GM23338 (cell line): ENCODE results near the gene TMEM163. TPM values are rescaled to one million over a fixed set of nuclear protein-coding genes. Genes with fewer than 3 reads are reported as not detected.

ENCODE experiments used
- ATAC-seq: fragments of 200-7000 bp; cut with Tn5 transposase; 3 replicates; pipeline ENCODE4 v1.9.1; 2020
- DNase-seq: peaks from one replicate; pipeline ENCODE4 v3.0.0-alpha.2; 2015; ENCODE audit warnings: low spot score
- H2AFZ ChIP-seq: fragments of 200-600 bp; sonication (generic); 2 replicates; pipeline ENCODE4 v1.8.0; 2016; ENCODE audit warnings: antibody characterized with exemption, mild to moderate bottlenecking, moderate library complexity
- H3F3A ChIP-seq: fragments of 200-600 bp; sonication (generic); replicated peaks from 2 replicates; pipeline ENCODE4 v1.8.0; 2017; ENCODE audit warnings: antibody characterized with exemption, mixed run types, low read depth
- H3K27ac ChIP-seq: fragments of 200-600 bp; sonication (generic); 2 replicates; pipeline ENCODE4 v1.6.1; 2016; ENCODE audit warnings: low read depth
- H3K27me3 ChIP-seq: fragments of 200-600 bp; sonication (generic); 2 replicates; pipeline ENCODE4 v1.8.0; 2016; ENCODE audit warnings: mild to moderate bottlenecking, mixed run types, moderate library complexity; ENCODE audit not compliant: insufficient read depth
- H3K36me3 ChIP-seq: fragments of 200-600 bp; sonication (generic); 2 replicates; pipeline ENCODE4 v1.8.0; 2016; ENCODE audit warnings: mild to moderate bottlenecking; ENCODE audit not compliant: insufficient read depth
- H3K4me1 ChIP-seq: fragments of 200-600 bp; sonication (generic); 2 replicates; pipeline ENCODE4 v1.8.0; 2016; ENCODE audit warnings: mild to moderate bottlenecking, moderate library complexity; ENCODE audit not compliant: insufficient read depth
- H3K4me2 ChIP-seq: fragments of 200-600 bp; sonication (generic); 2 replicates; pipeline ENCODE4 v1.7.1; 2017; ENCODE audit warnings: mixed run types
- H3K4me3 ChIP-seq: fragments of 200-600 bp; sonication (generic); 2 replicates; pipeline ENCODE4 v1.6.1; 2016; ENCODE audit warnings: mixed run types
- H3K79me2 ChIP-seq: fragments of 200-600 bp; sonication (generic); replicated peaks from 2 replicates; pipeline ENCODE4 v1.8.0; 2017; ENCODE audit warnings: mild to moderate bottlenecking; ENCODE audit not compliant: insufficient read depth
- H3K9me2 ChIP-seq: fragments of 200-600 bp; sonication (generic); 2 replicates; pipeline ENCODE4 v1.8.0; 2017; ENCODE audit not compliant: insufficient read depth
- H4K20me1 ChIP-seq: fragments of 200-600 bp; sonication (generic); replicated peaks from 2 replicates; pipeline ENCODE4 v1.8.0; 2017; ENCODE audit warnings: mild to moderate bottlenecking; ENCODE audit not compliant: insufficient read depth
- H3K27ac Mint-ChIP-seq: 2 replicates; pipeline ENCODE4 v1.8.0; 2020; ENCODE audit warnings: inconsistent platforms, mild to moderate bottlenecking, moderate library complexity, mixed read lengths
- H3K27me3 Mint-ChIP-seq: 3 replicates; pipeline ENCODE4 v1.8.0; 2022; ENCODE audit warnings: low read depth, mild to moderate bottlenecking, moderate library complexity, mixed read lengths, inconsistent platforms; ENCODE audit not compliant: insufficient read depth, poor library complexity
- H3K36me3 Mint-ChIP-seq: 3 replicates; pipeline ENCODE4 v1.8.0; 2021; ENCODE audit warnings: low read depth, mild to moderate bottlenecking, inconsistent platforms, moderate library complexity, mixed read lengths
- H3K4me1 Mint-ChIP-seq: 3 replicates; pipeline ENCODE4 v1.8.0; 2020; ENCODE audit warnings: mild to moderate bottlenecking, inconsistent platforms, mixed read lengths
- H3K4me3 Mint-ChIP-seq: 3 replicates; pipeline ENCODE4 v1.8.0; 2021; ENCODE audit warnings: moderate library complexity, mild to moderate bottlenecking, inconsistent platforms, mixed read lengths
- H3K9me3 Mint-ChIP-seq: 3 replicates; pipeline ENCODE4 v1.8.0; 2020; ENCODE audit warnings: moderate library complexity, mild to moderate bottlenecking, inconsistent platforms, mixed read lengths
- CREB1 ChIP-seq: fragments of 250-450 bp; sonication (Bioruptor Pico); IDR thresholded peaks from 2 replicates; pipeline ENCODE4 v1.5.0; 2020; ENCODE audit warnings: low read depth, mild to moderate bottlenecking, moderate library complexity
- EZH2 ChIP-seq: fragments of 200-600 bp; sonication (generic); IDR thresholded peaks from one replicate; pipeline ENCODE4 v1.8.0; 2017; ENCODE audit warnings: antibody characterized with exemption, mild to moderate bottlenecking, low read depth; ENCODE audit not compliant: unreplicated experiment
- EZH2phosphoT487 ChIP-seq: fragments of 200-600 bp; sonication (generic); IDR thresholded peaks from one replicate; pipeline ENCODE4 v1.8.1; 2018; ENCODE audit warnings: antibody characterized with exemption; ENCODE audit not compliant: unreplicated experiment
- NANOG ChIP-seq: IDR thresholded peaks from 2 replicates; pipeline ENCODE4 v1.6.1; 2016; ENCODE audit warnings: antibody characterized with exemption, borderline replicate concordance
- POLR2AphosphoS5 ChIP-seq: IDR thresholded peaks from 2 replicates; pipeline ENCODE4 v1.6.1; 2016; ENCODE audit warnings: antibody characterized with exemption, low read depth
- STAT1 ChIP-seq: IDR thresholded peaks from one replicate; pipeline ENCODE4 v1.6.1; 2016; ENCODE audit warnings: antibody characterized with exemption; ENCODE audit not compliant: unreplicated experiment
- ZNF114 ChIP-seq: fragments of 250-450 bp; sonication (Bioruptor Pico); IDR thresholded peaks from 2 replicates; pipeline ENCODE4 v1.5.0; 2020; ENCODE audit warnings: mild to moderate bottlenecking, moderate library complexity
- ZNF331 ChIP-seq: fragments of 250-450 bp; sonication (Bioruptor Pico); IDR thresholded peaks from 2 replicates; pipeline ENCODE4 v1.5.0; 2020; ENCODE audit warnings: low read depth, mild to moderate bottlenecking, moderate library complexity
- polyA plus RNA-seq: library from polyadenylated mRNA; unstranded; fragments of >200 nt; fragmentation: Nextera tagmentation; extraction: Ambion mirVana; gene quantifications from 2 replicates; pipeline ENCODE4 v1.2.1, GENCODE V29; 2016
- total RNA-seq: library from RNA; depleted of rRNA; stranded (reverse); fragments of >200 nt; shearing (Covaris generic); gene quantifications from 2 replicates; pipeline ENCODE4 v1.2.3, GENCODE V29; 2014
- TF ChIP-seq, protein P1 (sequence below): fragments of 250-450 bp; sonication (Bioruptor Pico); IDR thresholded peaks from 2 replicates; pipeline ENCODE4 v1.5.0; 2020; ENCODE audit warnings: mild to moderate bottlenecking, moderate library complexity
- TF ChIP-seq, protein P2 (sequence below): IDR thresholded peaks from 2 replicates; pipeline ENCODE4 v1.6.1; 2016; ENCODE audit warnings: antibody characterized with exemption

TMEM163 gene
- total and polyA plus RNA-seq, 2 experiments from 2014 or later, result 1.1 to 1.8 TPM

DNA sequence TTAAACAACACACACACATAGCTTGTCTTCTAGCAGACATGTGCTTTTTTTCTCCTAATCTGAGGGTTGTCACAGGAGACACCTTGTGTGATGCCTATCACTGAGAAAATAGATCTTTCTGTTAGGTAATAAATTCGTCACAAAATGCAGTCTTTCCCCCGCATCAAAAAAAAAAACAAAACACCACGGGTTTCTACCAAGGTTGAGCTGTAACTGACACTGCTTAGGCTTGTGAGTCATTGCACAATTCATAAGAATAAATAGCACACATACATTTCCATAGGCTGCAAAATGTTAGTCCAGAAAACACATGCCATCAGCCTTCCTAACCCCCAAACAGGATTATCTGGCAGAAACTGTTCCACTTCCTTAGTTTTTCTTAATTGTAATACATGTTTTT lies 6.5 kb downstream of the TMEM163 start:
- H2AFZ ChIP-seq, result no peak overlapping the region
- no peak for DNase-seq
- H3K79me2 ChIP-seq, result no peaks in the 10 kb centered on the region
- H3K4me2 ChIP-seq, result peak overlapping the region; percentile 52
- H3F3A ChIP-seq, result no peaks in the 10 kb centered on the region
- no peak overlapping the region for H3K27ac ChIP-seq
- no peak overlapping the region for H3K4me3 ChIP-seq
- Mint-ChIP-seq H3K27ac (no peak overlapping the region), H3K4me3 (no peak overlapping the region), H3K4me1 (peaks cover 32% of the 10 kb centered on the region), H3K27me3 (peaks cover 12% of the 10 kb centered on the region), H3K36me3 (peaks cover 3% of the 10 kb centered on the region; the same call in 2 of the 3 replicates), H3K9me3 (peaks cover 2% of the 10 kb centered on the region; the same call in 1 of the 3 replicates)
- H3K9me2 ChIP-seq, result no peaks in the 10 kb centered on the region
- peaks cover 26% of the 10 kb centered on the region for H3K27me3 ChIP-seq
- H3K36me3 ChIP-seq, result no peaks in the 10 kb centered on the region
- no peak for ATAC-seq
- no peak for TF ChIP-seq STAT1
- no peak for TF ChIP-seq ZNF114 (CRISPR knock-in tag)
- TF ChIP-seq, protein P1, sequence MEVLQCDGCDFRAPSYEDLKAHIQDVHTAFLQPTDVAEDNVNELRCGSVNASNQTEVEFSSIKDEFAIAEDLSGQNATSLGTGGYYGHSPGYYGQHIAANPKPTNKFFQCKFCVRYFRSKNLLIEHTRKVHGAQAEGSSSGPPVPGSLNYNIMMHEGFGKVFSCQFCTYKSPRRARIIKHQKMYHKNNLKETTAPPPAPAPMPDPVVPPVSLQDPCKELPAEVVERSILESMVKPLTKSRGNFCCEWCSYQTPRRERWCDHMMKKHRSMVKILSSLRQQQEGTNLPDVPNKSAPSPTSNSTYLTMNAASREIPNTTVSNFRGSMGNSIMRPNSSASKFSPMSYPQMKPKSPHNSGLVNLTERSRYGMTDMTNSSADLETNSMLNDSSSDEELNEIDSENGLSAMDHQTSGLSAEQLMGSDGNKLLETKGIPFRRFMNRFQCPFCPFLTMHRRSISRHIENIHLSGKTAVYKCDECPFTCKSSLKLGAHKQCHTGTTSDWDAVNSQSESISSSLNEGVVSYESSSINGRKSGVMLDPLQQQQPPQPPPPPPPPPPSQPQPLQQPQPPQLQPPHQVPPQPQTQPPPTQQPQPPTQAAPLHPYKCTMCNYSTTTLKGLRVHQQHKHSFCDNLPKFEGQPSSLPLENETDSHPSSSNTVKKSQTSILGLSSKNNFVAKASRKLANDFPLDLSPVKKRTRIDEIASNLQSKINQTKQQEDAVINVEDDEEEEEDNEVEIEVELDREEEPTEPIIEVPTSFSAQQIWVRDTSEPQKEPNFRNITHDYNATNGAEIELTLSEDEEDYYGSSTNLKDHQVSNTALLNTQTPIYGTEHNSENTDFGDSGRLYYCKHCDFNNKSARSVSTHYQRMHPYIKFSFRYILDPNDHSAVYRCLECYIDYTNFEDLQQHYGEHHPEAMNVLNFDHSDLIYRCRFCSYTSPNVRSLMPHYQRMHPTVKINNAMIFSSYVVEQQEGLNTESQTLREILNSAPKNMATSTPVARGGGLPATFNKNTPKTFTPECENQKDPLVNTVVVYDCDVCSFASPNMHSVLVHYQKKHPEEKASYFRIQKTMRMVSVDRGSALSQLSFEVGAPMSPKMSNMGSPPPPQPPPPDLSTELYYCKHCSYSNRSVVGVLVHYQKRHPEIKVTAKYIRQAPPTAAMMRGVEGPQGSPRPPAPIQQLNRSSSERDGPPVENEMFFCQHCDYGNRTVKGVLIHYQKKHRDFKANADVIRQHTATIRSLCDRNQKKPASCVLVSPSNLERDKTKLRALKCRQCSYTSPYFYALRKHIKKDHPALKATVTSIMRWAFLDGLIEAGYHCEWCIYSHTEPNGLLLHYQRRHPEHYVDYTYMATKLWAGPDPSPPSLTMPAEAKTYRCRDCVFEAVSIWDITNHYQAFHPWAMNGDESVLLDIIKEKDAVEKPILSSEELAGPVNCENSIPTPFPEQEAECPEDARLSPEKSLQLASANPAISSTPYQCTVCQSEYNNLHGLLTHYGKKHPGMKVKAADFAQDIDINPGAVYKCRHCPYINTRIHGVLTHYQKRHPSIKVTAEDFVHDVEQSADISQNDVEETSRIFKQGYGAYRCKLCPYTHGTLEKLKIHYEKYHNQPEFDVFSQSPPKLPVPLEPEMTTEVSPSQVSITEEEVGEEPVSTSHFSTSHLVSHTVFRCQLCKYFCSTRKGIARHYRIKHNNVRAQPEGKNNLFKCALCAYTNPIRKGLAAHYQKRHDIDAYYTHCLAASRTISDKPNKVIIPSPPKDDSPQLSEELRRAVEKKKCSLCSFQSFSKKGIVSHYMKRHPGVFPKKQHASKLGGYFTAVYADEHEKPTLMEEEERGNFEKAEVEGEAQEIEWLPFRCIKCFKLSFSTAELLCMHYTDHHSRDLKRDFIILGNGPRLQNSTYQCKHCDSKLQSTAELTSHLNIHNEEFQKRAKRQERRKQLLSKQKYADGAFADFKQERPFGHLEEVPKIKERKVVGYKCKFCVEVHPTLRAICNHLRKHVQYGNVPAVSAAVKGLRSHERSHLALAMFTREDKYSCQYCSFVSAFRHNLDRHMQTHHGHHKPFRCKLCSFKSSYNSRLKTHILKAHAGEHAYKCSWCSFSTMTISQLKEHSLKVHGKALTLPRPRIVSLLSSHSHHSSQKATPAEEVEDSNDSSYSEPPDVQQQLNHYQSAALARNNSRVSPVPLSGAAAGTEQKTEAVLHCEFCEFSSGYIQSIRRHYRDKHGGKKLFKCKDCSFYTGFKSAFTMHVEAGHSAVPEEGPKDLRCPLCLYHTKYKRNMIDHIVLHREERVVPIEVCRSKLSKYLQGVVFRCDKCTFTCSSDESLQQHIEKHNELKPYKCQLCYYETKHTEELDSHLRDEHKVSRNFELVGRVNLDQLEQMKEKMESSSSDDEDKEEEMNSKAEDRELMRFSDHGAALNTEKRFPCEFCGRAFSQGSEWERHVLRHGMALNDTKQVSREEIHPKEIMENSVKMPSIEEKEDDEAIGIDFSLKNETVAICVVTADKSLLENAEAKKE (CRISPR knock-in tag), result no peak
- TF ChIP-seq EZH2, result no peak
- TF ChIP-seq CREB1 (CRISPR knock-in tag), result no peak
- TF ChIP-seq EZH2phosphoT487, result no peak
- no peak for TF ChIP-seq NANOG
- TF ChIP-seq ZNF331 (CRISPR knock-in tag), result no peak
- TF ChIP-seq, protein P2, sequence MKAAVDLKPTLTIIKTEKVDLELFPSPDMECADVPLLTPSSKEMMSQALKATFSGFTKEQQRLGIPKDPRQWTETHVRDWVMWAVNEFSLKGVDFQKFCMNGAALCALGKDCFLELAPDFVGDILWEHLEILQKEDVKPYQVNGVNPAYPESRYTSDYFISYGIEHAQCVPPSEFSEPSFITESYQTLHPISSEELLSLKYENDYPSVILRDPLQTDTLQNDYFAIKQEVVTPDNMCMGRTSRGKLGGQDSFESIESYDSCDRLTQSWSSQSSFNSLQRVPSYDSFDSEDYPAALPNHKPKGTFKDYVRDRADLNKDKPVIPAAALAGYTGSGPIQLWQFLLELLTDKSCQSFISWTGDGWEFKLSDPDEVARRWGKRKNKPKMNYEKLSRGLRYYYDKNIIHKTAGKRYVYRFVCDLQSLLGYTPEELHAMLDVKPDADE, result no peak
- TF ChIP-seq POLR2AphosphoS5, result no peak
- H3K4me1 ChIP-seq, result peaks cover 36% of the 10 kb centered on the region
- no peaks in the 10 kb centered on the region for H4K20me1 ChIP-seq
